Measurements from ENCODE around the gene FERMT2.
"Not testable (repeated sequence)": the region's sequence is repeated elsewhere in the genome, so short reads cannot be mapped to it uniquely, and the experiment has no call there.

FERMT2 gene

DNA sequence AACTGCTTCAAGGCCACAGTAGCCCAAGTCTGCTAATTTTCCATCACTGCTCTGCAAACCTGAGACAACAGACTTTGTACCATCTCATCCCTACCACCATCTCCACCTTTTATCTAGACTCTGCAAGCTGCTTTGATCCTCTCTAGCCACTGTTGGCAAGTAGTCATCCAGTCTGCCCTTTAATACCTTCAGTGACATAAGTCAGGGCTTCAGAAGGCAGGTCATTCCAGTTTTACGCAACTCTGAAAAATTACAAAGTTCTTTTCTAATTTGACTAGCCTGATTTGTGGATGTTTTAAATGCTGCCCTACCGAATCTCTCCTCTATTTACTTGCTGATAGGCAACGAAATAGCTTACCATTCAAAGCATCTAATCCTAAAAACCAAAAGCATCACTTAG is 2.8 kb downstream of the FERMT2 start:
- DNase-seq (ENCODE audit: low read depth, low spot score): no peak

DNA sequence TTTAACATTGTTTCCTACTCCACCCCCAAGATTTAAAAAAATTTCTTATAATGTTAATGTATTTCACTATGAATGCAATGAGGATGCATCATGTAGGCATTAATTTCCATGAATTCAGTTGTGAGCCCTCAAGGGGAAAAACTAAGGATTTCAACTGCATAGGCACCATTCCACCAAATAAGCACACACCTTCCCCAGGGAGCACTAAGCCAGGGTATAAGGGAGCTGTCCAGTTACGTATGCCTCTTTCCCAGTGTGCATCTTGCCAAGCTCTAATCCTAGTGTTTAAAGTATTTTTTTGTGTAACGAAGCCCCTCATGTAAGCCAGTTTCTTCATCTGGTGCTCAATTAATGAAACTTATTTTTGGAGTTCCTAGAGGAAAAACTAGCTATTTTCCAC is 6.6 kb downstream of the FERMT2 start:
- DNase-seq (ENCODE audit: low read depth, low spot score): no peak

DNA sequence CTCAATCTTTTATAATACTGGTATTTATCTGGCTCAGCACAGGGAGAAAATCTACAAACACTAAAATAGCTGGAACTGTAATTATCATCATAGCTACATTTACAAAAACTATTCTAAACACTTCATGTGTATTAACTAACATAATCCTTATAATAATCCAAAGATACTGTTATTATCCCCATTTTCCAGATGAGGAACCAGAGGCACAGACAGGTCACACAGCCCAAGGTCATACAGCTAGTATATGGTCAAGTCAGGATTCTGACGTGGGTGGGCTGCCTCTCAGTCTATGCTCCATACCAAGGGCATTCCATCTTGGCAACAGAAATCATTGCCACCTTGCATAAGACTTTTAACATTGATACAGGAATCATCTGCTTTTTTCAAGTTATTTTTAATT is 11.4 kb downstream of the FERMT2 start:
- no peak for DNase-seq (ENCODE audit: low read depth, low spot score)

DNA sequence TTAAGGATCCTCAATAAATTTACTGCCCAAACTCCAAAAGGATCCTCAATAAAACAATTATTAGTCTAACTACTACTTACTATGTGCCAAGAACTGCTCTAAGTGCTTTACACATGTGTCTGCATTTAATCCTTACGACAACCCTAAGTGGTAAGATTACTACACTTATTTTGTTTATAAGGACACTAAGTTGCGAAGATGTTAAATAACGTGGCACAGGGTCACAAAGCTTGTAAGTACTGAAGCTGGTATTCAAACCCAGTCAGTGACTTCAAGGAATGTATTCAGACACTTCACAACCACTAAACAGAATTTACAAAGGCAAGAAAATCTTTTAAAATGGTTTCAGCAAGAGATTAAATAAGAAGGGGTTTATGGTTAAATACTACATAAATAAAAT is 13.0 kb downstream of the FERMT2 start:
- no peak for DNase-seq (ENCODE audit: low read depth, low spot score)

DNA sequence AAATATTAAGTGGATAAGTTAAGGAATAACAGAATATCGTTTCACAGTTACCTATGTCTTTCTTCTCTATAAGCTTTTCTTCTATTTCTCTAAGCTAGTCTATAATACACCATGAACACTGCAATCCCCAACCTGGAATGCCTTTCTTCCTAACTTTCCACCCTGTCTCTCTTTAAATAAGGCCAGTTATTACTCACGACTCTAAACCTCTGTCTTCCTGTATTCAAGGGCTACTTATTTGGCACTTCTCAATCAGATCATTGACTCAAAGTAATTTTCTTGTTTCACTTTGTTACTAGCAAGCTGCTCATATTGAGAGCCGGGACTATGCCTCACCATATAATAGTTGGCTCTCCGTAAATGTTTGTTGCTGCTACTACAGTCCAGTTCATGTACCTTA is 13.5 kb downstream of the FERMT2 start:
- no peak for DNase-seq (ENCODE audit: low read depth, low spot score)

DNA sequence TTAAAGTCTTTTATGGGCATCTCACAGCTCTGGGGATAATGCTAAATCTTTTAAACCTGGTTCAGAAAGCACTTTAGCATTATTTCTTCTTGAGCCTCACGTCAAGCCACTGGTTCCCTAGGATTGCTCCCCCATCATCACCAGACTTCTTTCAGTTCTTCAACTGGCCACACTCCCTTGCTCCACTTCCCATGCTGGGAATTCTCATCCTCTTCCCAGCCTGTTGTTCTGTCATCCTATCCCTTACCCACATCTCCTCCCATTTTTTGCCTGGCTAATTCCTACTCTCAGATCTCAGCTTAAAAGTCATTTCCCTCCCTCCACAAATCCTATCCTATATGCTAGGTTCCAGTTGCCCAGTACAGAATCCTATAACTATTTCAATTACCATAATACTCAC is 14.4 kb downstream of the FERMT2 start:
- DNase-seq (ENCODE audit: low read depth, low spot score): no peak

DNA sequence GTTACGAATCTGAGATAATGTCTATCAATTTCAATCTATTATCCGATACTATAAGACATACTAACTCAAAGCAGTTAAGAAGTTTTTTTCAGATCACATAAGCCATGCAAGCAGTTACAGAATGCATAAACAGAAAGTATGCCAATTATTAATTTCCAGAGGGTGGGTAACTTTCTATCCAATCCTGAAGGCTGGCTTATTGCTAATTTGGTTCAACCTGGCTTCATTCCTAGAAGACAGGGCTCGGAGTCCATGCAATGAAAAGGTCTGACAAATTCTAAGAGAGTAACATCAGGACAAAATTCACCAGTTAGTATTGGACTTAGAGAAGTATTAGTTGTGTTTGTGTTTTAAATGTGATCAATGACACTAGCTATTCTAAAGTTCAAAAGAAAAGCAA is 15.0 kb downstream of the FERMT2 start:
- DNase-seq (ENCODE audit: low read depth, low spot score): no peak

DNA sequence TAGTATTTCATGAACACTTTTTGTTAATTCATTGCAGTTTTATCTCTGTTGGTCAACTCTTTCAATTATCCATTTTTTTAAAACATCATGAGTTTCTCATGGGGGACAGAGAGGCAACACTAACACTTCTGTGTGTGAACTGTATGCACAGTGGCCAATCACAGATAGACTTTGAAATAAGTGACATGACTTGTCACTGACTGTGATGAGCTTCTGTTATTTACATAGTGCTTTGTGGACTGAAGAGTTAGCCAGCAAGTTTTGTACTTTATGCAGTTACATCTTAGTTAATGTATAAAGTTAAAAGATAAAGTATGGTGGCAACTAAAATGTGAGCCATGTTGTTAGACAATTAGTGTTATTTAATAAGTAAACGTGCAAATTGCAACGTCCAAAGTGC is 16.1 kb downstream of the FERMT2 start:
- no peak for DNase-seq (ENCODE audit: low read depth, low spot score)

DNA sequence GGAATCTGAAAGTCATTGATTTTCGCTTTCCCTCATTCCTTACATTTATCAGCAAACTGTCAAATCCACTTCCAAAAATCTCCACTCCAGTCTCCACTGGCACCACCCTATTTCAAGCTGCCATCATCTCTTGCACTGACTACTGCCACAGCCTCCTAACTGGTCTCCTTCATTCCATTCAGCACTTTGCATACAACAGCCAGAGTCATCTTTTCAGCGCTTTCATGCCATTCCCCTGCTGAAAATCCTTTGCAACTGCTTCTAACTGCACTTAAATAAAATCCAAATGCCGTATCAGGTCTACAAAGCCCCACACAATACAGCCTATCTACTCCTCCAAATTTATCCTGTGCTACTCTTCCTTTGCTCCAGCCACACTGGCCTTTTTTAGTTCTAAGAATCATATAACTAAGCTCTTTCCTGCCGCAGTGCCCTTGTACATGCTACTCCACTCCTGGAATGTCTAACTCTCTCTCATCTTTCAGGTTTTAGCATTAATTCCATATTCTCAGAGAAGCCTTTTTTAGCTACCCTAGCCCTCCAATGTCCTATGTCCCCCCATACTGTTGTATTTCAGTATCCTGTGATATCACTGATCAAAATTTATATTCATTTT is 21.6 kb downstream of the FERMT2 start:
- DNase-seq (ENCODE audit: low read depth, low spot score): no peak

DNA sequence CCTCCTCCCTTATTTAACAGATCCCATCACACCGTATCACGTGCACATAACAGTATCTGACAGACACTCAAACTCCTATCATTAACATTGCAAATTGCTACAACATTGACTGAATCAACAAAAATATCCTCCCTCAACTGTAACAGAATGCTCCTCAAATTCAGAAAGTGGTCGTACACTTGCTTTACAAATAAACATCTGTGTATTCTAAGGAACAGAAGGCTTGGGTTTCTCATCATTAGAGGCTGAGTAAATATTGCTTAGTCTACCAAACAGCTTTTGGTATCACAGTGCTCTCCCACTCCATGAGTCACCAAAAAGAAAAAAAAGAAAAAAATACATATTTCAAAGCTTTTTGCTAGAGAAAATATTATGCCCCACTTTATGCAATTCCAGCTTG is 23.9 kb downstream of the FERMT2 start:
- DNase-seq (ENCODE audit: low read depth, low spot score): no peak

DNA sequence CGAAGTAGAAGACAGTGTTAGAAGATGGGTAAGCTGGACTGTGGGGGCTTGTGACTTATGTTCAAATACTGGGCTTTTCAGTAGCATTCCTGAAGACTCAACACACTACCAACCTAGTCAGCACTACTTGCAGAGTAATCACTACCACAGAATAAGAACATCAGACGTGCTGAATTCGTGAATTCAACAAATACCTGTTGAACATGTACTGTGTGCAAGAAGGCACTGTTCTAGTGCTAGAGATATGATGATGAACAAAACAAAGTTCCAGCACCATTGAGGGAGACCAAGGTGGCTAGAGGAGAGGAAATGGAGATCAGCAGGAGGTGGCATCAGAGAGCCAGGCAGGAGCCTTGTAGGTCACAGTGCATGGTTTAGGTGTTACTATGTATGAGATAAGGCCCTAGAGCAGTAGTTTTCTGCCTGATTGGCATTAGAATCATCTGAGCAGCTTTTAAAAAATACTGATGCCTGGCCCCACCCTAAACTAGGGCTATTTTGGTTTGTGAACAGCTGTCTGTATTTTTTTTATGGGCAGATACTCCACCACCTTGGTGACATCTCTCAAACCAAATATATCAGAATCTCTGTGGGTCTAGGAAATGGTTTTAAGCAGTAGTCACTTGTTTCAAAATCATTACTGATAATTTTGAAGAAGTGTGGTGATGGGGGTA is 26.8 kb downstream of the FERMT2 start:
- DNase-seq (ENCODE audit: low read depth, low spot score): no peak

DNA sequence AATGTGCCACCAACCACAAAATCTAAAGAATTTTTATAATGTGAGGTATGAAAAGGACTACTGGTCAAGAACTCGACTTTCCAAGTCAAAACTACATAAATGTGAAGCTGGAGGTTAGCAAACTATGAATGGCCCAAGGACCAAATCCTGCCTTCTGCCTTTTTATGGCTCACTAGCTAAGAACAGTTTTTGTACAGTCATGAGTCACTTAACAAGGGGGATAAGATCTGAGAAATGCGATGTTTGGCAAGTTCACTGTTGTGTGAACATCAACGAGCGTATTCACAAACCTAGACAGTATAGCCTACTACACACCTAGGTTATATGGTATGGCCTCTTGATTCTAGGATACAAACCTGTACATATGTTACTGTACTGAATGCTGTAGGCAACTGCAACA is 28.2 kb downstream of the FERMT2 start:
- peak; percentile 71 for DNase-seq (ENCODE audit: low read depth, low spot score)

DNA sequence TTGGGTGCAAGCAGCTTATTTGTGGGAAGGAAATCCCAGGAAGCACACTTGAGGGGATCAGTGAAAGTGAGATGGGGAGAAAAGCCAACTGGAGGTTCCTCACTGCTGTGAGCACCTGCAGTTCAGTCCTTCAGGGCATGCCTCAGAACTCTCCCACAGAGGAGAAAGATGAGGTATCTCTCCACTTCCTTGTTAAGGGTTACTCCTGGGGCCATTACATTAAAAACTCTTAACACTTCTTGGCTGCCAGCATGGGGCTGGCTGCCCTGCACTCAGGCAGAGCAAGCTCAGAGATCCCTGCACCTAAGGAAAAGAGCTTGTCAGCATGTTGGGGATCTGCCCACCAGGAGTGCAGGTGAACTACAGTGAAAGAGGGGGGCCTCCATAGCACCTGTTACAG is 28.8 kb downstream of the FERMT2 start:
- no peak for DNase-seq (ENCODE audit: low read depth, low spot score)

DNA sequence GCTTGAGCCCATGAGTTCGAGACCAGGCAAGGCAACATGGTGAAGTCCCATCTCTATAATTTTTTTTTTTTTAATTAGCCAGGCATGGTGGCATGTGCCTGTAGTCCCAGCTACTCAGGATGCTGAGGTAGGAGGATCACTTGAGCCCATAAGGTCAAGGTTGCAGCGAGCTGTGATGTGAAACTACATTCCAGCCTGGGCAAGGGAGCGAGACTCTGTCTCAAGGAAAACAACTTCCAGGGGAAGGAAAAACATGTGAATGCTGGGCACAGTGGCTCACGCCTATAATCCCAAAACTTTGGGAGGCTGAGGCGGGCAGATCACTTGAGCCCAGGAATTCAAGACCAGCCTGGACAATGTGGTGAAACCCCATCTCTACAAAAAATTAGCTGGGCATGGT is 30.4 kb downstream of the FERMT2 start:
- not testable (repeated sequence) for DNase-seq (ENCODE audit: low read depth, low spot score)

DNA sequence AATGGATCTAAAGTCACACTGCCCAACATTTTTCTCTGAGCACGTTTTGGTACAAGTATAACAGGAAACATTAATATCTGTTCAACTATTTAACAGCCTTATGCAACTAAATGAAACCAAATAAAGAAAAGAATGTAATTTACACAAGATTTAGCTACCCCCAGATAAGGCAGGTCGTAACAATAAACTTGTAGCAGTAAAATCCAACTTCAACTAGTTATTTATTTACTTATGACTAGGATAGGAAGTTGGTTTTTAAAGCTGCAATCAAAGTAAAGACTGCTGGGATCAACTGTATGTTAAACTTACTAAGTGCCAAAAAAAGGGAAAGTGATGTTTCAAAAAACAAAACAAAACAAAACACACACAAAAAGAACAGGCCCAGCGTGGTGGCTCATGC is 30.9 kb downstream of the FERMT2 start:
- no peak for DNase-seq (ENCODE audit: low read depth, low spot score)

DNA sequence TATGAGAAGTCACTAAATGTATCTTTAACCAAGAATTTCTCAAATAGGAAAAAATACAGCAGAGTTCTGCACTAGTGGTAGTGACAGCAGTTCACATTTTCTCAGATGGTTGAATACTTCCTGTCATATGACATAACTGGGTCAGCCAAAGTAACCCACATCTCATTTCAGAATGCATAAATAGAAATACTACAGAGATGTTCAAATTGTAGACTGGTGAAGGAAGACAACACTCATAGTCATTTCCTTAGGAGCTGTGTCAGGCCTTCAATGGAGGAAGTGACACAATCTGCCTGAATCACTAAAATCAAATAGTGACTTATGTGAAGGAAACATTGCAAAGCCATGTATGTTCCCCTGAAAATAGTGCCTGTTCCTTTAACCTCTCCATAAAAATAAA is 32.4 kb downstream of the FERMT2 start:
- DNase-seq (ENCODE audit: low read depth, low spot score): no peak

DNA sequence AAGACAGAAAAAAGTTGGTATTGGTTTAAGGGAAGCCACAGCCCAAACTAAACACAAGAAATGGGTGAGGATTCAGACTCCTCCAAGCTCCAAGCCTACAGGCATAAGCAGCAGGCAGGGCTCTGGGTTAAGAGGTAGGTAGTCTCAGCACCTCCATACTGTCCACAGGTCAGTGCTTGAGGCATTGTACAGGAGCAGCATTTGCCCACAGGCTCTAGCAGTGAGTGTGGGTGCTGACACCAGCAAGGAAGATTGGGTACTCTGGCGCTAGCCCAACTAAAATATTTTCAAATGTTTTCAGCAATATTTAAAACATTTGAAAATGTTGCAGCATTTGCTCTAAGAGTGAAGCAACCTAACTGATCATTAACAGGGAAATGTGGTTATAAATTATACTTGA is 33.1 kb downstream of the FERMT2 start:
- DNase-seq (ENCODE audit: low read depth, low spot score): no peak

DNA sequence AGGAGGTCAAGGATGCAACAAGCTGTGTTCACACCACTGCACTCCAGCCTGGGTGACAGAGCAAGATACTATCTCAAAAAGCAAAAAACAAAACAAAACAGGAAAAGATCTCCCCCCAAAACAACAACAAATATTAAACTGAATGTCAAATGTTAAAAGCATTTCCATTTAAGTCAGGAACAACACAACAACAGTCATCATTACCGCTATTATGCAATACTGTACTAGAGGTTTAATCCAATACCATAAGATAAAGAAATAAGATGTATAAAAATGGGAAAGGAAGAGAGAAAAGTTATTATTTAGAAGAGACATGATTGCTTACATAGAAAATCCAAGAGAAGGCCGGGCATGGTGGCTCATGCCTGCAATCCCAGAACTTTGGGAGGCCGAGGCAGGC is 36.6 kb downstream of the FERMT2 start:
- DNase-seq (ENCODE audit: low read depth, low spot score): no peak

DNA sequence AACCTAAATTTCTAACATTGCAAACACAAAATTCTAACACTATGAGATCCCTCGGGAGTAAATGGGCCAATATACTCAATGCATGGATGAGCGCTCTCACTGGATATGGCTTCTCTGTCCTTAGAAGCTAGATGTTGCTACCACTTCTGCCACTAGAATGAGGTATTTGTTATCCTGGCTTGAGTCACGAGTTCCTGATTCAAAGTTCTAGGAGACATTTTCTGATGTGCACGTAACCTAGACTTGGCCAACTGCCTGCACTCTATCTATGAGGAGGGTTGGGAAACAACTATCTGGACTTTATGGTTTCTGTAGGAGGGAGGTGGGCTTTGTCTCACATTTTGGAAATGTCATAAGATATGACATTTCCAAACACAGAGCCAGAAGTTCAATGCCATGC is 37.6 kb downstream of the FERMT2 start:
- no peak for DNase-seq (ENCODE audit: low read depth, low spot score)

DNA sequence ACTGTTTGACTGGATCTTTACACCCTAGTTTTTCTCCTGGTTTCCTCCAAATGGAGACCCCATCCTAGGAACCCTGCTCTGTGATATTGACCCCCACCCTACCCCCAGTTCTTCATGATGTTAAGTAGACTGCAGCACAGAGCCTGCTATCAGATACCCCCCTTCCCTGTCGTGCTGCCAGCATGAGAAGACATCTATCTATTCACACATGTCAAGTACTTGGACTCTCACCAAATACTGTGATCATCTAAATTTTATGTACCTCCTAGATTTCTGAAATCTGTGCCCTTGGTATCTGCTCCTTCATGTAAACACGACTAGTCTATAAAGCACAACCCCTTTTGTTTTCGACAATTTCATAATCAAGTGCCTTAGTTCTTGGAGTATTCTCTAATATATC is 38.9 kb downstream of the FERMT2 start:
- DNase-seq (ENCODE audit: low read depth, low spot score): no peak

DNA sequence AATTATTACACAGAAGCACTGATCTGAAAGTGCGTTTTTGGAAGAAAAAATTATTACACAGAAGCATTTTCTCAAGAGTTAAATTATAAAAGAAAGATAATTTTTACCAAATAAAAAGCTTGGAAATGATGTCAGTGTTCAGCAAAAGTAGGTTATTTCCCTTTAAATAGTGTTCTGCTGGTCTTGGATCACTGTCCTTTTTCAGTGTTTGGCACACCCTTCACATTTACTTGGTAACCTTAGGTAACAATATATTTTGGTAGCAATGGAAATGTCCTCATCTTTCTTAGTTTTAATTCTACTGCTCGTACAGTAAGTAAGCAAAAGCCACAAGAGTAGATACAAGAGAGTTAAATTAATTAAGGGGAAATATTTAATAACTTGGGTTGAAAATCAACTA is 40.3 kb downstream of the FERMT2 start:
- DNase-seq (ENCODE audit: low read depth, low spot score): no peak

DNA sequence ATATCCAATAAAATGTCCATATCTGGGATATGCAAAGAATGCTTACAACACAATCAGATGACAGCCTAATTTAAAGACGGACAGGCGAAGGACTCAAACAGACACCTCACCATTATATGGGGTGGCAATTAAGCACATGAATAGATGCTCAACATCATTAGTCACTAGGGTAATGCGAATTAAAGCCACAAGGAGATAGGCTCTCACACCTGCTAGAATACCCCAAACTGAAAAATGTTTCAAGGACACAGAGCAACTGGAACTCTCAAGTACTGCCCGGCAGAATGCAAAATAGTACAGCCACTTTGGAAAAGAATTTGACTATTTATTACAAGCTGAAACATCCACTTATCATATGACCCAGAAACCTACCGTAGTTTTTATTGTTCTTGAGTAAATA is 42.9 kb downstream of the FERMT2 start:
- no peak for DNase-seq (ENCODE audit: low read depth, low spot score)

DNA sequence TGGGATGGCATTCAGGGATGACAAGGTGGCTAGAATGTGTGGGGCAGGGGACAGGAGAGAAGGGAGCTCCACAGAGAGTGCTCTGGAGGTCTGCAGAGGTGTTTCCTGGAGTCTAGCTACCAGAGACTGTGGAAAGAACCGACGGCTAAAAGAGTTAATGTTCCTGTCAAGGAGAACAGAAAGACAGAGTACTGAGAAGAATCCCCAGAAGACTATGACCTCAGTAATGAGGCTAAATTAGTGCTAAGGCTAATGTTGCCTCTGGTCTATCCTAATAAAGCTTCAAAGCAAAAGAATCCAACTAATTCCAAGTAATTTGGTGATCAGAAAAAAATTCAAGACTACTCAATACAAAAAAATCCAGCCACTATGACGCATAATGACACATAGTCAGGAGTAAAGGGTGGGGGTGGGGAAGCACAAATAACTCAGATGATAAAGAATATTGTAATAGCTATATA is 44.7 kb downstream of the FERMT2 start:
- peak; percentile 75 for DNase-seq (ENCODE audit: low read depth, low spot score)

All from astrocyte of the hippocampus (primary cell).